ENCODE data around the gene CCDC121.
A peak's percentile ranks its signal among the peaks of the same experiment; 100 is the strongest.

The CCDC121 gene, protein sequence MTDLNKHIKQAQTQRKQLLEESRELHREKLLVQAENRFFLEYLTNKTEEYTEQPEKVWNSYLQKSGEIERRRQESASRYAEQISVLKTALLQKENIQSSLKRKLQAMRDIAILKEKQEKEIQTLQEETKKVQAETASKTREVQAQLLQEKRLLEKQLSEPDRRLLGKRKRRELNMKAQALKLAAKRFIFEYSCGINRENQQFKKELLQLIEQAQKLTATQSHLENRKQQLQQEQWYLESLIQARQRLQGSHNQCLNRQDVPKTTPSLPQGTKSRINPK

DNA sequence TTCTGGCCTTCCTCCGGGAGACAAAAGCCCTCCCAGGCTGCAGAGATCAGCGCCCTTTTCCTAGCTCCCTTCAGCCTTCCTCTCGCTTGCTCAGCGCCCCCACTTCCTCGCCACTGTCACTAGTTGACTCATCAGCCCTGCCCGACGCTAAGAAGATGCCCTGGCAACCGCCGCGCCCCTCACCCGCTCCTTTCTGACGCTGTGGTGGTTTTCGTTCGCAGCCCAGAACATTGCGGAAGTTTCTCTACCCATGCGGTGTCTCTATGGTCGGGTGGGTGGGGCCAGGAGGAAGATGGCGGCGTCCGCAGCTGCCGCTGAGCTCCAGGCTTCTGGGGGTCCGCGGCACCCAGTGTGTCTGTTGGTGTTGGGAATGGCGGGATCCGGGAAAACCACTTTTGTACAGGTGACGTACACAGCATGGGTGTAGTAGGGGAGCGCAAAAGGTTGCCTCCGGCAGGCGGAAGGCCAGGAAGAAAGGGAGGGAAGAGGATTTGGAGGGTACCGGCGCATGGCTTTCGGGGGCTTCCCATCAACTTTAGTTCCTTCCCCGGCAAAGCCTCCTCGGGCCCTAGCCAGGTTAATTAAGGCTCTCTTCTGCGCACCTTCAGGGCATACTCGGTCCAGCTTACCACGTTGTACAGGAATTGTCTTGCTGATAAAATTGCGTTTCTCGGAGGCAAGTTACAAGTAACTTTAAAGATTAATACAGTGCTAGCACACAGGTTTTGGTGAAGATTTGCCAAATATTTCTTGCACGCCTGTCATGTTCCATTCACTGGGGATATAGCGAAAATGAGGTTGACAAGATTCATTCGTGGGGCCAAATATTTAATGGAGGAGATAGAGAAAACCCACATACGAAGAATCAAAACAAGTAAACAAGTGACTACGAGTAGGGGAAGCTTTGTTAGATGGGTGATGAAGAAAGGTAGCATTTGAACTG, at the start of gene CCDC121, which contains the start of gene GPN1:
Gene CCDC121 (minus strand): TSS at position 246 of the 943 bp plus-strand sequence. CDS start 1,213 bp downstream, outside the sequence.
Gene GPN1 (plus strand): TSS at position 284 of the 943 bp plus-strand sequence. CDS start 9 bp downstream, at position 293.
- DNase-seq = peak; percentile 96

DNA sequence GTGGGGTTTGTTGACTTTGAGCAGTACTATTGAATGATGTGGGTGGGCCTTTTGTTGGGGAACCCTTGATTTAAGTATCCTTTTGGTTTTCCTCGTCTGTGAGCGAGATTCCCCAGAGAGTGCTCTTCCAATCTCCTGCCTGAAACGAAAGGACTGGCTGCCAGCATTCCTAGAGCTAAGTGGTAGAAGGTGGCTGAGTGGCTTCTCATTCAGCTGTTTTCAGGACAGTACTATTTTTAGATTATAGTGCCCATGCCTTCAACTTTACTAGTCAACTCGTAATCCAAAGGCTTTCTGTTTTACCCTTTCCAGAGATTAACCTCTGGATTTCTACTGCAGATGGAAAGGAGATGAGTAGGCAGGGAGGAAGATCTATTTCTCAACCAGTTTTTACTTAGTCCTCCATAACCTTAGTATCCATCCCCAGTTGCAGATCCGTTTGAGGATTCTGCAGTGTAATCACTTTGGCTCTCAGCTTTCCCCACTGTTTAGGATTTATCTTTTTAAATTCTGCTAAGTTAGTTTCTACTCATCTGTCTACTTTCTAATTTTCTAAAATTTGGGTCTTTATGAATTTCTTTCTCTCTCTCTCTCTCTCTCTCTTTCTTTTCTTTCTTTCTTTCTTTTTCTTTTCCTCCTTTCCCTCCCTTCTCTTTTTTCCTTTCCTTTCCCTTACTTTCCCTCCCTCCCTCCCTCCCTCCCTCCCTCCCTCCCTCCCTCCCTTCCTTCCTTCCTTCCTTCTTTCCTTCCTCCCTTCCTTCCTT, 44.1 kb upstream of the CCDC121 start:
- no peak for DNase-seq

DNA sequence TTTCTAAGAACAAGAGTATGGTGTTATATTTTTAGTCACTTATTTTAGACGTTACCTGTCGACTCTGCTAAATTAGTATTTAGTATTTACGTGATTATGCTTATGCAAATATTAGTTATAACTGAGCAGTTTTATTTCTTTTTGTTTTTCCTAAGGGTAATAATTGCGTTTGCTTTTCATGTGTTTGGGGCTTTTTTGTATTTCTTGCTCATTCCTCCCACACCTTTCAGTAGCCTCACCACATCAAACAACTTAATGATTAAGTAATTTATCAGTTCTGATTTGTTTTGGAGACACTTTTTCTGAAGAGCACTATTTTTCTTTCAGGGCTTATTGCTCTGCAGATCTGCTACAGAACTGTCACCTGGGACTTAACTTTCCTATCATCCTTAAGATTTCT, 42.4 kb upstream of the CCDC121 start:
- no peak for DNase-seq

- no peak for DNase-seq
These were observed 38.6 kb upstream of the CCDC121 start for GRCh38 chr2:27667446-27667845.

- DNase-seq = no peak
These were observed 36.0 kb upstream of the CCDC121 start for GRCh38 chr2:27664622-27665363.

GRCh38 chr2:27664154-27664574, 35.4 kb upstream of the CCDC121 start:
- DNase-seq = no peak

DNA sequence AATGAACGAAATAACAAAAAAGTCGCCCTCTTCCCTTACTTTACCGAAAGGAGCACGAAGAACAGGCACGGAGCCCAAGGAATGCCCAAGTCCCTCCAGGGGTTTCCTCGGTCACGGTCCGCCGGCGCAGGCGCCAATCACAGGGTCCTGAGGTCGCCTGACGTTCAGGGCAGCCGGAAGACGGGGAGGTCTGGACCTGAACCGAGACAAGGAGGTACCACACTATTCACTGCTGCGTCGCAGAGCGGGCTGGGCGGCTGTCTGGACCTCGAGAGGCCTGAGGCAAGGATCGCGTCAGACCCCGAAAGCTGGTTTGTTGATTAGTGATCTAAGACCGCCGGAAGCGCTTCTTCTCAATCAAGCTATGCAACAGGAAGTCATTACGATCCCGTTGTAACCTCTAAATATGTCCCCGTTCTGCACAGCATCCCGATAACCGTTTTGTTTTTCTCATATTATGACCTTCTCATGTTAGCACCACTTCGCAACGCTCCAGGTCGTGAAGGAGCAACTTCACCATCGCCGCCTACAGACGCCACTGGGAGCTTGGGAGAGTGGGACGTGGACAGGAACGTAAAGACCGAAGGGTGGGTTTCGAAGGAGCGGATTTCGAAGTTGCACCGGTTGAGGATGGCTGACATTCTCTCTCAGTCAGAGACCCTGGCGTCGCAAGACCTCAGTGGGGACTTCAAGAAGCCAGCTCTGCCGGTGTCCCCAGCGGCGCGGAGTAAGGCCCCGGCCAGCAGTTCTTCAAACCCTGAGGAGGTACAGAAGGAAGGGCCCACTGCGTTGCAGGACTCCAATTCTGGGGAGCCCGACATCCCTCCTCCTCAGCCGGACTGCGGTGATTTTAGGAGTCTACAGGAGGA, 34.7 kb upstream of the CCDC121 start, which contains the start of the genes SLC4A1AP and SUPT7L:
Gene SLC4A1AP (plus strand): TSS at position 605 of the 869 bp plus-strand sequence. CDS start 26 bp downstream, at position 631.
Gene SUPT7L (minus strand): TSS at position 330 of the 869 bp plus-strand sequence. CDS start 1,422 bp downstream, outside the sequence.
- peak; percentile 85 for DNase-seq

GRCh38 chr2:27661371-27661770, 32.6 kb upstream of the CCDC121 start:
- DNase-seq = no peak

- DNase-seq = peak; percentile 40
These were observed 26.5 kb upstream of the CCDC121 start for GRCh38 chr2:27655155-27655951.

GRCh38 chr2:27653397-27653796, 24.6 kb upstream of the CCDC121 start:
- DNase-seq = peak; percentile 47

DNA sequence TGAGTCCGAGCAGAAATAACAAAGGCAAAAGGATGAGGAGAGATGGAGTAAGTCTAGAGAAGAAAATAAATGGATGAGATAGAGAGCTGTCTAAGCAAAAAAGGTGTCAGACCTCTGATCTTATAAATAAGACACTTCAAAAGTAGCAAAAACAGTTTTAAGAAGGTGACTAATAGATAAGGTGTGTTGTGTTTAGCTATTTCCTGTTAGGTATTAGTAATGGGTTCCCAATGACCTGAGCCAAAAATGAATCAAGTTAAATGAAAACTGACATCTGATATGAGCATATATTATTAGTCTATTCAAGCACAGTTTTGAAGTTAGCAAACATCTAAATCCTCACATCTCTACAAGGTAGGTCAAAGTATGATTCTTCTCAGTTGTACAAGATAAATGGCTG, 24.0 kb upstream of the CCDC121 start:
- DNase-seq = no peak

- no peak for DNase-seq
These were observed 23.5 kb upstream of the CCDC121 start for GRCh38 chr2:27652341-27652740.

DNA sequence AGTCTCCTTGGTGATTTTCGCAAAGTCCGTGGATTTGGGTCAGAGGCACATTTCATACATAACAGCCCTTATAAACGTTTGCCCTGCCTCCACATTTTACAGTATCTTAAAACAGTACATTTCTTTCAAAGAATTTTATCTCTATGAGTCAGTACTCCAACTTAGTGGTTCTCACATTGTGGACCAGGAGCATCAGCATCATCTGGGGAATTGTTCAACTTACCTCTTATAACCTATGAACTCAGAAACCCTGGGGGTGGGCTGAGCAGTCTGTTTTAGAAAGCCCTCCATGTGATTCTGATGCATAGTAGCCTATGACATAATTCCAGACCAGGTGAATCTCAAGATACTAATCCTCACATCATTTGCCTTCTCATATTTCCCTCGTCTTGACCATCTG, 22.2 kb upstream of the CCDC121 start:
- no peak for DNase-seq

DNA sequence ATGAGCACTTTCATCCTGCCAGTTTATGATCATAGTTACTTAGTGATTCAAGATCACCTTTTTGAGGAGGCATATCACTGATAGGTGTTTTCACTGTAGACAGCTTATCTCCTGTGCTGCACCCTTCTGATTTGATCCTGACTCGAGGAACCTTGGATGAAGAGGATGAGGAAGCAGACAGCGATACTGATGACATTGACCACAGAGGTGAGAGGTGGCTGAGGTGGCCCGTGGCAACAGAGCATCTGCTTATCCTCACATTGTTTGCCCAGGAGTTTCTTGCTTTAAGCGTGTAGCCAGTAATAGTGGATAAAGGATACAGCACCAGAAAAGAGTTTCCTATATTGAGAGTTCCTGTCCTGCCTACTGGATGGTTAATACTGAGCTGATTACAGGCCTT, 18.9 kb upstream of the CCDC121 start:
- DNase-seq = no peak

DNA sequence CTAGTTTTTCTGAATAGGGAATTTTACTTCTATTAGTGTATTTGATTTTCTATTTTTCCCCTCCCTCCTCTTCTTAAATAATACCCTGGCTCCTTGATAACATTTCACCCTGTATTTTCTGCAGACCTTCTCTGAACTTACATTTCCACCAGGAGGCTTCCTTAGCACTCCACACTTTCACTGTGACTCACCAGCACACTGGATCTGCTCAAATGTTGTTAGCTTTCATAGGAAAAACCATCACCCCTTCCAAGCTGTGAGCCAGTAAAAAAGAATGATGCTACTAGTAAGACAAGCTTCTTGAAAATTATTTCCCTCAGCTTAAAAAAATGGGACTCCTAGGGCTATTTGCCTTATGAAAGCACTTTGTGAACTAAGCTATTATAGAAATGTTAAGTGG, 18.5 kb upstream of the CCDC121 start:
- DNase-seq = peak; percentile 28

GRCh38 chr2:27645197-27645596, 16.4 kb upstream of the CCDC121 start:
- DNase-seq = no peak

DNA sequence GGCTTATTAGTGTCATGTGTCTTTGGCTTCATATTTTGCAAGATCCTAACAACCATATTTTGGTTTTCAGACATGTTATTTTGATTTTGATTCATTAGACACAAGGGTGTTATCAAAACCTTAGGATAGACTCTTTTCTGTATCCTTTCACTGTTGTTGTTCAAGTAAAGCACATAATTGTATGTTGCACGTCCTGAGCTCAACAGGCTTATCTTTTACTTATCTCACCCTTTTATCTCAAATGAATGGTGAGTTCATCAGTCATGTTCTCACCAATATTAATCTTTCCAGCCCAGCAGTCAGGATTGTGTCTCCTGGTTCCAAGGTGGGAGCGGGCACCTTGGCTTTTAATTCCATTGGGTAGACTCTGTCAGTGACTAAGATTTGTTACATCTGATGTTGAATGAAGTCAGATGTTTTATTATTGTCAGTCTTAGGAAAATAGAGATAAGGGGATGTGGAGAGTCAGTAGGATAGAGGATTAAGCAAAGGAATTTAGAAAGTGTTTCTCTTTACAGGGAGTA, 12.0 kb upstream of the CCDC121 start:
- no peak for DNase-seq

- peak; percentile 67 for DNase-seq
These were observed 9.9 kb upstream of the CCDC121 start for GRCh38 chr2:27638709-27639108.

DNA sequence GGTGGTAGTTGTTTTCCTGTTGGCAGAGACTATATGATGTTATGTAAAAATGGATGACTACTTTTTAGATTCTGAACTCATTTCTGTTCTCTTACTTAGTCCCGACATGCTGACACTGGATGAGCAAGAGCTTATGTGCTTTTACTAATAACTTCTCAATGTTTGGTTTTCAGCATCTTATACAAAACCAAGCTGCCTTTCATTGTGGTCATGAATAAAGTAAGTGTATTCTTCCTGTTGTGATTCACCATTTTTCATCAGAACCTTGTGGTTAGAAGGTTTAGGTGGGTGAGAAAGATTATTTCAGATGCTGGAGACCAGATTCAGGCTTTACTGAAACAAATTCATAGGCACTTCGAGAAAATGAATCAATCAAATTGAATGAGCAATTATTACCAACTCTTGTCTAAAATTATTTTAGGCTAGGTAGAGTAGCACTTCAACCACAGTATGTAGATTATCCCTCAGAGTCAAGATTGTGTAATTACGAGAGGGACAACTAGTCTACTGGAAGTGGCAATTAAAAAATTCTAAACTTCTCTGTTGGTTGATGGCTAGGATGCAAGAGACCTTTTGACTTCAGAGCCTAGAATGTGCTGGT, 9.3 kb upstream of the CCDC121 start:
- DNase-seq = peak; percentile 69
